Muscle layer of duodenum (tissue), 2 donors: ENCODE measurements around the gene COL15A1.

Experiments
- H3K27ac ChIP-seq: one replicate; pipeline ENCODE4 v1.7.0; 2013; ENCODE audit warnings: mild to moderate bottlenecking, low read length
- H3K27me3 ChIP-seq: one replicate; pipeline ENCODE4 v1.7.0; 2013; ENCODE audit warnings: low read depth, mild to moderate bottlenecking, control low read depth, low read length
- H3K36me3 ChIP-seq, 2 donors: one replicate each; pipeline ENCODE4 v1.7.0; 2013; ENCODE audit warnings: low read length in 2 of 2, control low read depth in 1 of 2, mild to moderate bottlenecking in 1 of 2; ENCODE audit not compliant: insufficient read depth in 2 of 2, control insufficient read depth in 1 of 2
- H3K4me1 ChIP-seq, 2 donors: one replicate each; pipeline ENCODE4 v1.7.0; 2013; ENCODE audit warnings: low read length in 2 of 2, mild to moderate bottlenecking in 2 of 2, control low read depth in 1 of 2, moderate library complexity in 1 of 2; ENCODE audit not compliant: insufficient read depth in 2 of 2, control insufficient read depth in 1 of 2
- H3K4me3 ChIP-seq, 2 donors: one replicate each; pipeline ENCODE4 v1.7.0; 2013; ENCODE audit warnings: low read length in 2 of 2, low read depth in 1 of 2, mild to moderate bottlenecking in 1 of 2
- H3K9me3 ChIP-seq, 2 donors: one replicate each; pipeline ENCODE4 v1.7.0; 2013; ENCODE audit warnings: low read length in 2 of 2, control low read depth in 1 of 2, mild to moderate bottlenecking in 1 of 2; ENCODE audit not compliant: control insufficient read depth in 1 of 2
- donor health status: healthy.

COL15A1 gene

GRCh38 chr9:98950262-98950661, 6.6 kb downstream of the COL15A1 start:
- no peaks in the 10 kb centered on the region for H3K36me3 ChIP-seq
- no peak overlapping the region for H3K4me3 ChIP-seq
- no peaks in the 10 kb centered on the region for H3K27me3 ChIP-seq
- H3K9me3 ChIP-seq, result no peaks in the 10 kb centered on the region
- H3K4me1 ChIP-seq, result peaks cover 0 to 26% of the 10 kb centered on the region in 2 donors
- H3K27ac ChIP-seq, result no peak overlapping the region

- Histone ChIP-seq H3K36me3 (no peaks in the 10 kb centered on the region), H3K4me3 (no peak overlapping the region), H3K4me1 (peaks cover 0 to 26% of the 10 kb centered on the region in 2 donors), H3K27me3 (no peaks in the 10 kb centered on the region), H3K27ac (no peak overlapping the region), H3K9me3 (peaks cover 0 to 2% of the 10 kb centered on the region in 2 donors)
Measured at GRCh38 chr9:98951967-98952366, 8.3 kb downstream of the COL15A1 start.

- Histone ChIP-seq H3K27me3 (no peaks in the 10 kb centered on the region), H3K27ac (peak overlapping the region; percentile 68), H3K4me1 (peaks cover 0 to 30% of the 10 kb centered on the region in 2 donors), H3K9me3 (peaks cover 0 to 7% of the 10 kb centered on the region in 2 donors), H3K36me3 (no peaks in the 10 kb centered on the region), H3K4me3 (peak overlapping the region in 1 of 2 donors; percentile 15)
Measured at GRCh38 chr9:98953581-98954243, 10.0 kb downstream of the COL15A1 start.

- Histone ChIP-seq H3K4me1 (peaks cover under 1 to 31% of the 10 kb centered on the region in 2 donors), H3K4me3 (no peak overlapping the region), H3K27ac (peak overlapping the region; percentile 68), H3K27me3 (no peaks in the 10 kb centered on the region), H3K36me3 (no peaks in the 10 kb centered on the region), H3K9me3 (peaks cover 0 to 7% of the 10 kb centered on the region in 2 donors)
Measured at GRCh38 chr9:98954244-98954610, 10.5 kb downstream of the COL15A1 start.

- peak overlapping the region; percentile 11 for H3K27ac ChIP-seq
Measured at GRCh38 chr9:98955259-98955658, 11.6 kb downstream of the COL15A1 start.

GRCh38 chr9:98957826-98958225, 14.1 kb downstream of the COL15A1 start:
- Histone ChIP-seq H3K4me3 (peak overlapping the region in 1 of 2 donors; percentile 16), H3K36me3 (no peaks in the 10 kb centered on the region), H3K27ac (peak overlapping the region; percentile 63), H3K4me1 (peaks cover 18 to 61% of the 10 kb centered on the region in 2 donors), H3K9me3 (peaks cover 0 to 7% of the 10 kb centered on the region in 2 donors), H3K27me3 (no peaks in the 10 kb centered on the region)

More at GRCh38 chr9:98955259-98955658, 11.6 kb downstream of the COL15A1 start:
- Histone ChIP-seq H3K4me1 (peaks cover 6 to 42% of the 10 kb centered on the region in 2 donors), H3K9me3 (peaks cover 0 to 7% of the 10 kb centered on the region in 2 donors), H3K36me3 (no peaks in the 10 kb centered on the region), H3K4me3 (no peak overlapping the region), H3K27me3 (no peaks in the 10 kb centered on the region)

GRCh38 chr9:98958271-98958984, 14.7 kb downstream of the COL15A1 start:
- Histone ChIP-seq H3K4me1 (peaks cover 22 to 60% of the 10 kb centered on the region in 2 donors), H3K27me3 (no peaks in the 10 kb centered on the region), H3K9me3 (peaks cover 0 to 7% of the 10 kb centered on the region in 2 donors), H3K4me3 (peak overlapping the region in 1 of 2 donors; percentile 16), H3K36me3 (no peaks in the 10 kb centered on the region), H3K27ac (peak overlapping the region; percentile 63)

- H3K27me3 ChIP-seq, result no peaks in the 10 kb centered on the region
- H3K36me3 ChIP-seq, result no peaks in the 10 kb centered on the region
- peaks cover 0 to 7% of the 10 kb centered on the region in 2 donors for H3K9me3 ChIP-seq
- H3K4me1 ChIP-seq, result peaks cover 27 to 56% of the 10 kb centered on the region in 2 donors
- peak overlapping the region; percentile 26 for H3K27ac ChIP-seq
- H3K4me3 ChIP-seq, result no peak overlapping the region
Measured at GRCh38 chr9:98960409-98960808, 16.7 kb downstream of the COL15A1 start.

GRCh38 chr9:98961513-98962180, 17.9 kb downstream of the COL15A1 start:
- Histone ChIP-seq H3K4me1 (peaks cover 29 to 58% of the 10 kb centered on the region in 2 donors), H3K27me3 (no peaks in the 10 kb centered on the region), H3K4me3 (no peak overlapping the region), H3K9me3 (peaks cover 0 to 7% of the 10 kb centered on the region in 2 donors), H3K27ac (peak overlapping the region; percentile 26), H3K36me3 (no peaks in the 10 kb centered on the region)

- H3K9me3 ChIP-seq, result peaks cover 0 to 2% of the 10 kb centered on the region in 2 donors
- no peak overlapping the region for H3K4me3 ChIP-seq
- H3K36me3 ChIP-seq, result no peaks in the 10 kb centered on the region
- peak overlapping the region; percentile 27 for H3K27ac ChIP-seq
- H3K27me3 ChIP-seq, result no peaks in the 10 kb centered on the region
- peaks cover 29 to 62% of the 10 kb centered on the region in 2 donors for H3K4me1 ChIP-seq
Measured at GRCh38 chr9:98962181-98962560, 18.5 kb downstream of the COL15A1 start.

- H3K27me3 ChIP-seq, result no peaks in the 10 kb centered on the region
- peak overlapping the region; percentile 27 for H3K27ac ChIP-seq
- H3K4me1 ChIP-seq, result peaks cover 29 to 67% of the 10 kb centered on the region in 2 donors
- no peaks in the 10 kb centered on the region for H3K36me3 ChIP-seq
- H3K4me3 ChIP-seq, result no peak overlapping the region
- H3K9me3 ChIP-seq, result no peaks in the 10 kb centered on the region
Measured at GRCh38 chr9:98962861-98963260, 19.2 kb downstream of the COL15A1 start.
